Left kidney (tissue), 2 donors: ENCODE measurements around the gene RPS26. TPM values are rescaled to one million over a fixed set of nuclear protein-coding genes. Genes with fewer than 3 reads are reported as not detected.
A peak's percentile ranks its signal among the peaks of the same experiment; 100 is the strongest.
"Not testable (repeated sequence)": the region's sequence is repeated elsewhere in the genome, so short reads cannot be mapped to it uniquely, and the experiment has no call there.

Experiments used
- DNase-seq: peaks from one replicate; pipeline ENCODE4 v3.0.0-alpha.2; 2013
- polyA plus RNA-seq: library from polyadenylated mRNA; unstranded; fragments of 120-200 nt; gene quantifications from one replicate; pipeline ENCODE4 v1.2.1, GENCODE V29; 2013; ENCODE audit not compliant: insufficient read length

Gene RPS26
- polyA plus RNA-seq, 1 donor = 113 TPM

- peak; percentile 82 for DNase-seq
Observed at GRCh38 chr12:56020423-56021184, 21.1 kb upstream of the RPS26 start, which contains the start of gene IKZF4. Gene IKZF4 (plus strand): TSS chr12:56021043. CDS start chr12:56021494, 451 bp downstream.

GRCh38 chr12:56021889-56022497, 19.7 kb upstream of the RPS26 start:
- no peak for DNase-seq

- DNase-seq = no peak
Observed at GRCh38 chr12:56028511-56029165, 13.1 kb upstream of the RPS26 start.

- no peak for DNase-seq
Observed at GRCh38 chr12:56029166-56029519, 12.6 kb upstream of the RPS26 start.

- DNase-seq = no peak
Observed at GRCh38 chr12:56029666-56030293, 11.9 kb upstream of the RPS26 start.

- no peak for DNase-seq
Observed at GRCh38 chr12:56031987-56032386, 9.7 kb upstream of the RPS26 start.

GRCh38 chr12:56034586-56035332, 7.0 kb upstream of the RPS26 start:
- DNase-seq = no peak

GRCh38 chr12:56037161-56037560, 4.6 kb upstream of the RPS26 start:
- no peak for DNase-seq

- no peak for DNase-seq
Observed at GRCh38 chr12:56038022-56038655, 3.6 kb upstream of the RPS26 start.

GRCh38 chr12:56040151-56040550, 1.6 kb upstream of the RPS26 start:
- DNase-seq = no peak

- no peak for DNase-seq
Observed at GRCh38 chr12:56040963-56041551, 661 bp upstream of the RPS26 start.

GRCh38 chr12:56042430-56042813, 704 bp downstream of the RPS26 start:
- not testable (repeated sequence) for DNase-seq

GRCh38 chr12:56042843-56043242, 1.1 kb downstream of the RPS26 start:
- no peak for DNase-seq

GRCh38 chr12:56046027-56046780, 4.5 kb downstream of the RPS26 start:
- no peak for DNase-seq

GRCh38 chr12:56053407-56053893, 11.7 kb downstream of the RPS26 start:
- DNase-seq = no peak

- DNase-seq = not testable (repeated sequence)
Observed at GRCh38 chr12:56059964-56060363, 18.2 kb downstream of the RPS26 start.

GRCh38 chr12:56061982-56062381, 20.3 kb downstream of the RPS26 start:
- no peak for DNase-seq

- no peak for DNase-seq
Observed at GRCh38 chr12:56062996-56063395, 21.3 kb downstream of the RPS26 start.

- no peak for DNase-seq
Observed at GRCh38 chr12:56071648-56072047, 29.9 kb downstream of the RPS26 start.

GRCh38 chr12:56074396-56074795, 32.7 kb downstream of the RPS26 start:
- DNase-seq = no peak
